Bronchial epithelial cell (primary cell): ENCODE results near the gene DOK6. TPM values are rescaled to one million over a fixed set of nuclear protein-coding genes. Genes with fewer than 3 reads are reported as not detected.

Source experiments
- DNase-seq: peaks from one replicate; pipeline ENCODE4 v3.0.0-alpha.2; 2010; ENCODE audit warnings: low read depth
- FAIRE-seq: peaks from 2 replicates; lab custom pipeline; 2011; peaks lifted over from hg19 to GRCh38; lab: Jason Lieb, UNC
- H3K27me3 ChIP-seq: 2 replicates; pipeline ENCODE4 v1.5.1; 2011; ENCODE audit warnings: low read length; ENCODE audit not compliant: control insufficient read depth, insufficient read depth
- H3K36me3 ChIP-seq: 2 replicates; pipeline ENCODE4 v1.5.1; 2011; ENCODE audit warnings: low read length; ENCODE audit not compliant: control insufficient read depth, insufficient read depth
- H3K4me3 ChIP-seq: 2 replicates; pipeline ENCODE4 v1.5.1; 2011; ENCODE audit warnings: mild to moderate bottlenecking, low read depth, low read length, control low read depth
- total RNA-seq: library from RNA; depleted of rRNA; stranded (reverse); fragments of >200 nt; gene quantifications from 2 replicates; pipeline ENCODE4 v1.2.1, GENCODE V29; 2014
- TF ChIP-seq, protein P1 (sequence below): IDR thresholded peaks from 2 replicates; pipeline ENCODE4 v1.5.1; 2011; ENCODE audit warnings: mild to moderate bottlenecking, moderate library complexity, low read length, control low read depth, inconsistent platforms; ENCODE audit not compliant: insufficient read depth, severe bottlenecking

DOK6 gene
- total RNA-seq, 1 donor from 2014 or later = not detected

DNA sequence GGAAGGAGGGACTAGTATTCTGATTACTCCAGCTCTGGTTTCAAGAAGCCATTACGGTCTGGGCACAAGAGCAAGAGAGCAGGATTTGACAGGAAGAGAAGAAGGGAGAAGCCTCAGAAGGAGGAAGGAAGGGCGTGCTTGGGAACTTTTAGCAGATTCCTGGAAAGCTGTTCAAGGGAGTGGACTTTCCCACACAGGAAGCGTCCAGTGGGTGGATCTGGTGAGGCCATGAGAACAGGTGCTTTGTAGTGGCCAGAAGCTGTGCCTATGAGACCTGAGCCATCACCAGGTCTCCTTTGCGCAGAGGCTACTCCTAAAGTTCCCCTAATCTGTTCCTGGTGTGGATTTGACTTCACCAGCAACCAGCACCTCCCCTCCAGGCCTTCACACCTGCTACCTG, 484.7 kb downstream of the DOK6 start:
- Histone ChIP-seq H3K4me3 (no peak overlapping the region), H3K27me3 (no peaks in the 10 kb centered on the region), H3K36me3 (no peaks in the 10 kb centered on the region)
- TF ChIP-seq, protein P1, sequence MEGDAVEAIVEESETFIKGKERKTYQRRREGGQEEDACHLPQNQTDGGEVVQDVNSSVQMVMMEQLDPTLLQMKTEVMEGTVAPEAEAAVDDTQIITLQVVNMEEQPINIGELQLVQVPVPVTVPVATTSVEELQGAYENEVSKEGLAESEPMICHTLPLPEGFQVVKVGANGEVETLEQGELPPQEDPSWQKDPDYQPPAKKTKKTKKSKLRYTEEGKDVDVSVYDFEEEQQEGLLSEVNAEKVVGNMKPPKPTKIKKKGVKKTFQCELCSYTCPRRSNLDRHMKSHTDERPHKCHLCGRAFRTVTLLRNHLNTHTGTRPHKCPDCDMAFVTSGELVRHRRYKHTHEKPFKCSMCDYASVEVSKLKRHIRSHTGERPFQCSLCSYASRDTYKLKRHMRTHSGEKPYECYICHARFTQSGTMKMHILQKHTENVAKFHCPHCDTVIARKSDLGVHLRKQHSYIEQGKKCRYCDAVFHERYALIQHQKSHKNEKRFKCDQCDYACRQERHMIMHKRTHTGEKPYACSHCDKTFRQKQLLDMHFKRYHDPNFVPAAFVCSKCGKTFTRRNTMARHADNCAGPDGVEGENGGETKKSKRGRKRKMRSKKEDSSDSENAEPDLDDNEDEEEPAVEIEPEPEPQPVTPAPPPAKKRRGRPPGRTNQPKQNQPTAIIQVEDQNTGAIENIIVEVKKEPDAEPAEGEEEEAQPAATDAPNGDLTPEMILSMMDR = no peak
- FAIRE-seq = no peak
- DNase-seq = no peak

DNA sequence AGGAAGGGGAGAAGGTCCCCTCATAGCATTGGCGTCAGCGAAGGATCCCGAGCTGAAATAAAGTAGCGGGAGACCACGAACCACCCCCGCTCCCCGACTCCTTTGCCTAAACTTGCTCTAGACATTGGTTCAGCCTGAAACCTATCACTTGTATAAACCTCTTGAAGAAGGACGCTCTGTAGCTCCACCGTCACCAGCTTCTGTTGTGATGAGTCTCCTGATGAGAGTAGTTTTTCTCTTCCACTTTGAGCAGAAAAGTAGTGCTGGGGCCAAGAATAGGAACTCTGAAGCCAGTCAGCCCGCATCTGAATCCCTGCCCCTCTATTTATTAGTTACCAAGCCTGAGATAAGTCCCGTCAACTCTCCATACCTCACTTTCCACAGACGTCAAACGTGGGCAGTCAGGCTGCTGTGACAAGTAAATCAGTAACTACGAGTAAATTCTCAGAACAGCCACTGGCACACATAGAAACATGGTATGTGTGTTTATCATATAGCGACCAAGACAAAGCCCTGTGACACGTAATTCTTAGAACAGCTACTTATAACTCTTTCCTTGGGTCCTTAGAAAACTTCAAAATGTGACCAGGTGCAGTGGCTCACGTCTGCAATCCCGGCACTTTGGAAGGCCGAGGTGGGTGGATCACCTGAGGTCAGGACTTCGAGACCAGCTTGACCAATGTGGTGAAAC, 485.3 kb downstream of the DOK6 start:
- DNase-seq (no peak), FAIRE-seq (no peak)
- no peaks in the 10 kb centered on the region for H3K36me3 ChIP-seq
- TF ChIP-seq, protein P1 = no peak
- H3K27me3 ChIP-seq = no peaks in the 10 kb centered on the region
- H3K4me3 ChIP-seq = no peak overlapping the region

DNA sequence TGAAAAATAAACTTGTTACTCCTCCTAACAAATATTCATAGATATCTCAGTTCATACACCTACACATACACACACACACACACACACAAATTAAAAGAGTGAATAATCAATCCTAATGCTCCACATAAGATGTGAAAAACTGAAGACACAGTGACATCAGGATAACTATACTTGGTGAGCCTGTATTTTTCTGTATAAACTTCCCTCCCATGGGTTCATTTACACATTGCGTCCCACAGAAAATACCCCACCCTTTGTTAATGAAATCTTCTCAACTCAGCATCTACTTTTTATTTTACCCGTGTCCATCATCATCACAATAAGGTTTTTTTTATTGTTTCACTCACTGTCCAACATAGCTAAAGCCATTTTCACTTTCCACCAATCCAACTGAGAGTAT, 486.6 kb downstream of the DOK6 start:
- no peaks in the 10 kb centered on the region for H3K27me3 ChIP-seq
- H3K36me3 ChIP-seq = no peaks in the 10 kb centered on the region
- H3K4me3 ChIP-seq = no peak overlapping the region
- TF ChIP-seq, protein P1 = no peak
- FAIRE-seq (no peak), DNase-seq (no peak)

DNA sequence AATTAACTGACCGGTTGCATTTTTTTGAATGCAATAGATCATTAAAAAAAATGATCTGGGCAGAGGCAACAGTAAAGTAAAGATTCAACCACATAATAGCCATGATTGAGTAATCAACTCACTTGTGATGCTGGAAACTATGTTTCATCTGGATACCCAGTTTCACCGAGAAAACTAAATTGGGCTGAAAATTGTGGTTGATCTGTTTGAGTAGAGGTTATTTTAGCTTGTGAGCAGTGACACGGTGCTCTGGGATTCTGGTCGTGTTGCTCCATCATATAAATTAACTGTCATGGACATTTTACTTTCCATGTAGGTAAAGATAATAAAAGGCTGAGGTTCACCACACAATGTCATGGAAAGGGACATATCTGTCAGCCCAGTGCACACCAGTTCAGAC, 488.3 kb downstream of the DOK6 start:
- DNase-seq (no peak), FAIRE-seq (no peak)
- TF ChIP-seq, protein P1 = no peak
- Histone ChIP-seq H3K27me3 (no peaks in the 10 kb centered on the region), H3K36me3 (no peaks in the 10 kb centered on the region), H3K4me3 (no peak overlapping the region)

DNA sequence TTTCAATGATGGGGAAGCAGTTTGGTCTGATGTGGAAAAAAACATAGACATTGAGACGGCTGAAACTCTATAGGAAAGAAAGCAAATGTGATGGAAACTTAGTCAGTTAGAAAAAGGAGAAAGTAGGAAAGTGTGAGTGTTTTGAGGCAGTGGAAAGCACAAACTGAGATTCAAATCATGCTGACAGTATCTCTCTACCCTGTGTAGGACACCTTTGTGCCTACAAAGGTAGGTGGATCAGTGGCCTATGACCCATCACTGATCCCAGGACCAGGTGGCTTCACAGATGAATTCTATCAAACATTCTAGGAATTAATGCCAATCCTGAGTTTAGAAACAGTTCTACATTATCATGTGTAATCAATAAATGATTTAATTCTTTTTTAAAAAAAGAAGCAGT, 489.9 kb downstream of the DOK6 start:
- DNase-seq = no peak
- FAIRE-seq = no peak
- no peaks in the 10 kb centered on the region for H3K27me3 ChIP-seq
- TF ChIP-seq, protein P1 = no peak
- H3K4me3 ChIP-seq = no peak overlapping the region
- no peaks in the 10 kb centered on the region for H3K36me3 ChIP-seq

DNA sequence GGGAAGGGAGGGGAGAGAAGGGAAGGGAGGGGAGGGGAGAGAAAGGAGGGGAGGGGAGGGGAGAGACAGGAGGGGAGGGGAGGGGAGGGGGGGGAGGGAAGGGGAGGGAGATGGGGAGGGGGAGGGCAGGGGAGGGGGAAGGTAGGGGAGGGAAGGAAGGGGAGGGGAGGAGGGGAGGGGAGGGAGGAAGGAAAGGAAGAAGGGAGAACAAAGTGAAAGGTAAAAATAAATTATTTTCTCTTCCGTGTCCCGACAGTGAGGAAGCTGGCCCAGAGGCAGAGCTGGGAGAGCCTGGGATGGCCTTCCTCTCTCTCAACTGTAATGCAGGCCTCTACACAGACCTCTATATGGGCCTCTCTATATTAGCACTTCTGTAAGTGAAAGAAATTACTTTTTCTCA, 493.8 kb downstream of the DOK6 start:
- DNase-seq (no peak), FAIRE-seq (no peak)
- TF ChIP-seq, protein P1 = no peak
- Histone ChIP-seq H3K36me3 (no peaks in the 10 kb centered on the region), H3K4me3 (no peak overlapping the region), H3K27me3 (no peaks in the 10 kb centered on the region)
